ENCODE data around the gene PSEN1.
A peak's percentile ranks its signal among the peaks of the same experiment; 100 is the strongest.

PSEN1 gene

GRCh38 chr14:73217411-73217810, 81.1 kb downstream of the PSEN1 start:
- no peak for DNase-seq

DNA sequence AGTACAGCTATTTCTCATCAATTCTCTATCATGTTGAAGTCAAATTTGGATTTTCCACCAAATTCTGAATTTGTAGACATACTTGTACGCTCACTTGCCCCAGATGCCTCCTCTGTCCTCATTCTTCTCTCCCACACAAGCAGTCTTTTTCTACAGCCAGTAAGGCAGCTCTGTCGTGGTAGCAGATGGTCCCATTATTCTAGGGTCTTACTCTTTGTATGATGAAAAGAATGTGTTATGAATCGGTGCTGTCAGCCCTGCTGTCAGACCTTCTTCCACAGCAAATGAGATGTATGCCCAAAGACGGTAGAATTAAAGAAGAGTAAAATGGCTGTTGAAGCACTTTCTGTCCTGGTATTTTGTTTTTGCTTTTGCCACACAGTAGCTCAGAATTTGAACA, 83.8 kb downstream of the PSEN1 start:
- DNase-seq = no peak

- no peak for DNase-seq
These were observed 84.3 kb downstream of the PSEN1 start for GRCh38 chr14:73220634-73221033.

GRCh38 chr14:73221945-73222344, 85.6 kb downstream of the PSEN1 start:
- no peak for DNase-seq

- DNase-seq = peak in 4 of 56 donors; percentile 11 to 32 (median 26)
These were observed 86.7 kb downstream of the PSEN1 start for GRCh38 chr14:73223049-73223448.

- DNase-seq = no peak
These were observed 89.2 kb downstream of the PSEN1 start for GRCh38 chr14:73225496-73225895.

DNA sequence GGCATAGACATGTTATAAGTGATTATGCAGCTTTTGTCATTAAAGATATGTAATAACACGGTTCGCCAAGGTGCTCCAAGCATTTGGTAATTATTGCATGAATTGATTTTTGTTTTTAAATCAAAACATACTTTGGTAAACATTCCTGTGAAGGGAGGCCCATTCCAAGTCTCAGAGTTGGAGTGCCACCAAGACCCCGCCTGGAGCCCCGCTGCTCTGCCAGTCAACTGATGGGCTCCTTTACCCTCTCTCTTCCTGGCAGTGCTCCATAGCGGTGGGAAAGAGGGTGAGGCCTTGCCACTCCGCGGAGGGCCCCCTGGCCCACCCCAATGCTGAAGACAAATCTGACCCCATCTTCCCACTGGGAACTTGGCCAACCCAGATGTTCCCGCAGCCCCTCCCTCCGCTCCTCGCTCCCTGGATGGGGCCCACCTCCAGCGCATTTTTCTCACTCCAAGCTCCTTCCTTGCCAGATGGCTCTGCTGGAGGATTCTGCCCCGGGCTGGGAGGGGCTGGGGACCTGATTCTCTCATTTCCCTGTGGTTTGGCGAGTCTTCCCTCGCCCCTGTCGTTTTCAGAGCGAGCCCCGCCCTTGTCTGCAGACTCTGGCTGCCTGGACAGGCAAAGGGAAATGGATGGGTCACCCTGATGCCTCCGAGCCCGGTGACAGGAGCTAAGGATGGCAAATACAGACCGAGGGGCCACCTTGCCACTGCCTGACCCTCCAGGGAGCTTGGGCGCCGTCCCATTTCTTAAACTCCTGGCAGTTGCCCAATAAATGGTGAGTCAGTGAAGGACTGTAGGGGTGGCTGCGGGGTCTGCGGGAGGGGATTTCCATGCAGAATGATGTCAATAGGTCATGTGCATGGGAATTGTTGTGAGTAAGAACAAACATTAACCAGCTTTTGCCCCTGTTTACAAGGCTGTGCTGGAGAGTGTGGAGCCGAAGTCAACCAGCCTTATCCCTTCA, 91.8 kb downstream of the PSEN1 start:
- DNase-seq = peak in 2 of 56 donors; percentile 13 to 94

DNA sequence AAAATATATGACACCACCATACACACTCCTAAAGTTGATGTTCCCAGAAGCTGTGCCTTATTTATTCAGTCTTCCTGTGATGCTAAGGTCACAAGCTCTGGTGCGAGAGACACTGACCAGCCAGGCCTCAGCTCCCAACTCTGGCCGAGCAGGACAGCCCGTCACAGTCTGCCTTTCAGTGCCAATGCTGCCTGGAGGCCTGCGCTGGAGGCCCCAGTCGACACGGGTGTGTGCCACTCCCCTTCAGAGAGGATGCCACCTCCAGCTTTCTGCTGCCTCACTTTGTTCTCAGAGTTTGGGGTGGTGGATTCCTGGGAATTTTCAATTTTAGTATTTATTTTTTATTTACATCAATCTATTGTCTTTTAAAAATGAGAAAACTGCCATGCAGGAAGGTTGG, 93.7 kb downstream of the PSEN1 start:
- no peak for DNase-seq

- DNase-seq = no peak
These were observed 95.9 kb downstream of the PSEN1 start for GRCh38 chr14:73231981-73232851.

DNA sequence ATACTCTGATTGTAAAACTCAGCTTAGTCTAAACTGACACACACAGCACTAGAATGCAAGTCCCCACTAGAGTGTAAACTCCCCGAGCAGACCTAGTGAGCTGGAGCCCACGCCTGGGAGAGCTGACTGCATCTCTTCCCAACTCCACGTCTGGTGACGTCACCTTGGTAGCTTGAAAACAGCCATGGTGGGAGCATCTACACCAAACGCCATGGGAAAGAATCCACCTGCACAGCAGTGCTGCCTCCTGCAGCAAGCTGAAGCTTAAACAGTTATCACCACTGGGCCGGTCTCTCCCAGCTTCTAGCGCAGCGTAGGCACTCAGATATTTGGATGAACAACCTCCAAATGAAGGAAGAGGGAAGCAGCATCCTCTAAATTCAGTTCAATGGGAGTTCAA, 96.7 kb downstream of the PSEN1 start:
- DNase-seq = no peak

- no peak for DNase-seq
These were observed 97.3 kb downstream of the PSEN1 start for GRCh38 chr14:73233564-73233963.

- DNase-seq = no peak
These were observed 97.7 kb downstream of the PSEN1 start for GRCh38 chr14:73234029-73234428.

DNA sequence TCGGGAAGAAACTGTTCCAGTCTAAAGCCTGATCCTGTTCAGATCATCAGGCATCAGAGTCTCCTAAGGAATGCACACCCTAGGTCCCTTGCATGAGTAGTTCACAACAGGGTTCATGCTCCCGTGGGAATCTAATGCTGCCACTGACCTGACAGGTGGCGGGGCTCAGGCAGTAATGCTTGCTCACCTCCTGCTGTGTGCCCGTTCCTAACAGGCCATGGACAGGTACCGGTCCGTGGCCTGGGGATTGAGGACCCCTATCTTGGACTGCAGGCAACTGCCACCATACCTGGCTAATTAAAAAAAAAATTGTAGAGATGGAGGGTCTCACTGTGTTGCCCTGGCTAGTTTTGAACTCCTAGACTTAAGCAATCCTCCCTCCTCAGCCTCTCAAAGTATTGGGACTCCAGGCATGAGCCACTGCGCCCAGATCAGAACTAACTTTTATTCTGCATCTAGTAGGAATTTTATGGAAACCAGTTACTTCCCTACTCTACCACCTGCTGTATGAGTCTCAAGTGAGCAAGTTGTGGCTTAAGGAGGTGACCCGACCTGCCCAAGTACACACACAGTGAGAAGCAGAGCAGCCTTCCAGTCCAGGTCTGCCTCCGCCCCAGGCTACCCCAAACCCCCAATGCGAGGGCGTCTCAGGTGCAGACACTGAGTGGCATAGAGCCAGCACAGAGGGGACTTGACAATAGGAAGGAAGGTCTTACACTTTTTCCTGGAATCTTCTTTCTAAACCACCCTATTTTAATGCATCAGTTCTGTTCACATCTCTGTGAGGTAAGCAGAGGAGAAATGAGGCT, 98.5 kb downstream of the PSEN1 start:
- DNase-seq = no peak

GRCh38 chr14:73235531-73236155, 99.3 kb downstream of the PSEN1 start:
- no peak for DNase-seq

DNA sequence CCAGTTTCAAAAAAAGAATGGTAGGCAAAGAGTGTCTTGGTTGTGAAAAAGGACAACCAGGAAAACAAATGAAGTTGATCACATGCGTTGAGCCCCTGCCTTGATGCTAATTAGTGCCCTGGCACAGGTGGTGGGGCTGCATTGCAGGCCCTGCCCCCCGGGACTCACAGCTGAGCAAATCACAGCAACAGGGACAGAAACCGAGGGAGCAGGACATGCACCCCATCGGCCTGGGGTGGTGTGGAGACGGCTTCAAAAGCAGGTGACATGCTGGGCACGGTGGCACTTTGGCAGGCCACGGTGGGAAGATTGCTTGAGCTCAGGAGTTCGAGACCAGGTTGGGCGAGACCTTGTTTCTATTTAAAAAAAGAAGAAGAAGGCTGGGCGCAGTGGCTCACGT, 99.8 kb downstream of the PSEN1 start:
- no peak for DNase-seq

DNA sequence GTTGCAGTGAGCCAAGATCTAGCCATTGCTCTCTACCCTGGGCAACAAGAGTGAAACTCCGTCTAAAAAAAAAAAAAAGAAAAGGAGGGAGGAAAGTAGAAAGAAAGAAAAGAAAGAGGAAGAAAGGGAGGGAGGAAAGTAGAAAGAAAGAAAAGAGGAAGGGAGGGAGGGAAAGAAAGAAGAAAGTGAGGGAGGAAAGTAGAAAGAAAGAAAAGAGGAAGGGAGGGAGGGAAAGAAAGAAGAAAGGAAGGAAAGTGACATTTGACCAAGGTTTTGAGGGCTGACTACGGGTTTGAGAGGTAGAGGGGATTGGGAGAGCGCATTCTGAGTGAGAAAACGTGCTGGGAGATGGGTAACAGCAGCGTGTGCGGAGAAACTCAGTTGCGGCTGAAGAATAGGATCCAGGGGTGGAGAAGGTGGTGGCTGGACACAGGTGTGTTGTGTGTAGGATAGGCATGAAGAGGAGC, 100.5 kb downstream of the PSEN1 start:
- no peak for DNase-seq

DNA sequence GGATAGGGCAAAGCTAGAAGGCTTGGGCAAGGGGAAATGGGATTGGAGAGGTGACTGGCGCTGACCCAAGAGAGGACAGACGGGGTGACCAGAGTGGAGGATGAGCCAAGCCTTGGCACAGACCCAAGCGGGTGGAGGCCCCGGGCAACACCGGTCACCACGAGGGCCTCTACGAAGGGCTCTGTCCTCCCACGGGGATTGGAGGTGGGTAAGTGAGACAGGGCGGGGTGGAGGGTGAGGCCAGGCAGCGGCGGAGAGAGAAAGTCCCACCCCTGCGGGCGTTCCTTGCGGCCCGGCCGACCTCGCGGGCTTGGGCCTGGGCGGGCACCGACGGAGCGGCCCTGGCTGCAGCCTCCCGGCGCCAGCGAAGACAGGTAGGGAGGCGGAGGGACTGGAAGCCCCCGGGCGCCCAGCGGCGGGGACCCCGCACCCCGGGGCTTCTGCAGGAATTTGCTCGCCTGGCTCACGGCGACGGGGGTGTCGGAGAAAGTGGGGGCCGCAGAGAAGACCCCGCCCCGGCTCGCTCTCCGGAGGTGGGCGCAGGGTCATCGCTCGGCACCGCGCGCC, 101.0 kb downstream of the PSEN1 start, which contains the start of gene PAPLN:
Gene PAPLN (plus strand): TSS at position 288 of the 567 bp plus-strand sequence. CDS start 2,273 bp downstream, outside the sequence.
- peak in 2 of 56 donors; percentile 18 to 74 for DNase-seq

DNA sequence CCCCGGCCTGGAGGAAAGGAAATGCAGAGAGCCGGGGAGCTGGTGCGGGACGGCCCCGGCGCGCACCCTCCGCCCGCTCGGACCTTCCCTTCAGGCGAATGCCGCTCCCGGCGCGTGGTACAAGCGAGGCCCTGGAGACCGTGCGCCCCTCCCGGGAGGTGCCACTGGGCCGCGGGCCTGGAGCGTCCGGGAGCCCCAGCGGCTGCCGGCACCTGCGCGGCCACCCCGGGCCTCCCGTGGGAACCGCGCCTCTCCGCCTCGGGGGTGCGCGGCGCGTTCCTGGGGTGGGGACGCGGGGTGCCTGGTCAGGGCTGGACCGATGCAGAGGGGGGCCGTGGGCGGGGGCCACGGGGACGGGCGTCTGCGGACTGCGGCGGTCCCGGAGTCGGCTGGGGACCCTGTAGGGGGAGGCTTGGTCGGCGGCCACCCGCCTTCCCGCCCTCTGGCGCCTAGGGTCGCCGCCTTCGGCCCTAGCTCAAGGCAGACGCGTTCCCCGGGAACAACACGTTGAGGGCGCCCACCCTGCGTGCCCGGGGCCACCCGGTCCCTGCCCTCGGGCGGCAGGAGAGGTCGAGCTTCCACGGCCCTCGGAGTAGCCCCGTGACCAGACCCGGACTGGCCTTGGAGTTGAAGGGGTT, 101.6 kb downstream of the PSEN1 start:
- DNase-seq = no peak

DNA sequence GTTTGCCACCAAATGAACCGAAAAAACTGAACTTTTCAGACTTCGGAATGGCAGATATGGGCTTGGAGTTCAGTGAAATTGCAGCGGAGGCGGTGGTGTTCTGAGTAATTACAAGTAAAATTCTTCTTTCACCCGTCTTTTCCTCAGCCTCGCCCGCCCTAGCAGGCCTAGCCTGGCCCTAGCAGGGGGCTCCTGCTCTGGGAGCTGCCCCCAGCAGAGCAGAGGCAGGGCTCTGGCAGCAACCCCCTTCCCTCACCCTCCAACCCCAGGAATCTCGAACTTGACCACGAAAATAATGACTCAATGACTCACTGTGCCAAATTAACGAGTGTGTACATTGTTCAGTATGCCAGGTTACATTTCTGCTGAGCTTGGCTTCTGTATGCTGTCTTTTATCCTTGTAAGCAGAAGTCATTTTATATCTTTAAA, 102.1 kb downstream of the PSEN1 start:
- DNase-seq = no peak

DNA sequence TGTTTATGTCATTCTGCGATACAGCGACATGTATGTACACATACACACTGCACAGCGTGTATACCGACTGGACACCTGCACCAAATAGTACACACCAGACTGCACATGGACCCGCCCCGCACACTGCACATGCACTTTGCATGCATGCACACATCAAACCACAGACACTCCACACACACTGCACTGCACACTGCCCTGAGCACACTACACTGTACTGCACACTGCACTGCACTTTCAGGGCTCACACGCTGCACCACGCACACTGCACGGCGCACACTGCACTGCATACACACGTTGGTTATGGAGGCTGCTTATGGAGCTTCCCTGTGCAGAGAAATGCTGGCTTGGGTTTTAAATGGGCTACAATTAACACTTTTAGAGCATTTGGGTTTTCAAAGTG, 102.6 kb downstream of the PSEN1 start:
- peak in 1 of 56 donors; percentile 11 for DNase-seq

All from amygdala (tissue), 56 donors.